GM10266 (cell line): ENCODE results near the gene BLMH.
"Not testable (repeated sequence)": the region's sequence is repeated elsewhere in the genome, so short reads cannot be mapped to it uniquely, and the experiment has no call there.

Source experiments
- DNase-seq: peaks from one replicate; pipeline ENCODE4 v3.0.0; 2012; ENCODE audit errors: extremely low spot score
- CTCF ChIP-seq: IDR thresholded peaks from 2 replicates; pipeline ENCODE4 v1.5.1; 2012; ENCODE audit warnings: mild to moderate bottlenecking, low read depth; ENCODE audit not compliant: control insufficient read depth, insufficient read depth; ENCODE audit errors: missing control alignments

BLMH gene

GRCh38 chr17:30230596-30231125, 61.1 kb downstream of the BLMH start:
- TF ChIP-seq CTCF, result no peak
- no peak for DNase-seq

GRCh38 chr17:30230009-30230408, 61.7 kb downstream of the BLMH start:
- DNase-seq, result not testable (repeated sequence)

GRCh38 chr17:30229012-30229411, 62.7 kb downstream of the BLMH start:
- no peak for DNase-seq
- TF ChIP-seq CTCF, result no peak

- no peak for DNase-seq
- no peak for TF ChIP-seq CTCF
Observed at GRCh38 chr17:30228011-30228410, 63.7 kb downstream of the BLMH start.

GRCh38 chr17:30226878-30227277, 64.9 kb downstream of the BLMH start:
- TF ChIP-seq CTCF, result no peak

GRCh38 chr17:30225919-30226553, 65.7 kb downstream of the BLMH start:
- no peak for DNase-seq
- no peak for TF ChIP-seq CTCF

More at GRCh38 chr17:30226878-30227277, 64.9 kb downstream of the BLMH start:
- DNase-seq, result no peak

GRCh38 chr17:30225112-30225511, 66.6 kb downstream of the BLMH start:
- no peak for DNase-seq
- no peak for TF ChIP-seq CTCF

GRCh38 chr17:30224419-30224960, 67.3 kb downstream of the BLMH start:
- no peak for TF ChIP-seq CTCF
- no peak for DNase-seq
